ENCODE data around the gene VAV2.

Gene VAV2

DNA sequence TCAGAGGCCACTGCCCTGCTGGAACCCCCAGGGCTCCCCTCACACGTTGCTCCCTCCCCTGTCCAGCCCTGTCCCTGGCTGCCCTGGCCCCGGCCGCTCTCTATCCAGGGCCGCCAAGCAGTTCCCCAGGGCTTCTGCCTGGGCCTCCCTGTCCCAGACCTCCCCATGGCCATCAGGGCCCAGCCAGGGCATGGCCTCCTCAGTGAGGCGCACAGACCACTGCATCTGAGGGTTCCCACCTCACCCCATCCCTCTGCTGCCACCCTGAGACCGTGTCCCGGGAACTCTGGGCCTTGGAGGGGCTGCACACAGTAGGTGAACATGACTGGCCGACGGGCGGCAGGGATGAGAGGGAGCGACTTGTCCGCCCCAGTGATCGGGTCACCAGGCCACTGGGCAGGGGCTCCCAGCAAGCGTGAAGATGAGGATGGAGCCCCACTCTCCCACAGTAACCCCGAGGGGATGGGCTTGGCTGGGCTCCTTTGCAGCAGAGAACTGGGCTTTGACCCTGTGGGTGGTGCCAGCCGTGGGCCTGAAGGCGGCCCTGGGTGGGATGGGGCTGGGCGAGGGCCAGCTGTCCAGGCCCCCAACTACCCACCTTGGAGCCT lies 145.5 kb downstream of the VAV2 start:
- Histone ChIP-seq H3K4me3 (ENCODE audit: low read depth, low read length) (no peak overlapping the region), H3K4me1 (ENCODE audit: control insufficient read depth, insufficient read depth, low read length) (no peaks in the 10 kb centered on the region; the same call in 1 of the 2 replicates), H3K36me3 (ENCODE audit: control insufficient read depth, insufficient read depth, low read length) (0 out of 2 replicates have a peak, but pooled peaks cover 4% of the 10 kb centered on the region), H3K27me3 (ENCODE audit: control insufficient read depth, insufficient read depth, low read length) (no peaks in the 10 kb centered on the region), H3K27ac (ENCODE audit: low read depth, low read length) (no peak overlapping the region), H3K9ac (ENCODE audit: low read depth, low read length) (no peak overlapping the region), H3K9me3 (ENCODE audit: control insufficient read depth, insufficient read depth, low read length) (no peaks in the 10 kb centered on the region)

DNA sequence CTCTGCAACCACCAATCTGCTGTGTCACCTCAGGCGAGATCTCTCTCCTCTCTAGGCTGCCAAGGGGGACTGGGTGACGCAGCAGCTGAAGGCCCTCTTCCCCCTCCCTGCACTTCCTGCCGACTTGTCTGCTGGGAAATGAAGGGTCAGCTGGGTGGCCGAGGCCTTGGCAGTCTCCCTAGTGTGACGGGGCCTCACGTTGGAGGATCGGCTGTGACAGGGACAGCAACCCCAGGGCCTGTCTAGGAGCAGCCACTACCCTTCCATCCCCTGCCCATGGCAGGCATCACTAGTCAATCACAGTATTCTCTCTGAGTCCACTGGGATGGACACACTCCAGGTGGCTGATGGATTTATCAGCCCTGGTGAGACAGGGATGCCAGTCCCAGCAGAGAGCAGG lies 146.7 kb downstream of the VAV2 start:
- Histone ChIP-seq H3K4me1 (ENCODE audit: control insufficient read depth, insufficient read depth, low read length) (peaks cover under 1% of the 10 kb centered on the region; the same call in 1 of the 2 replicates), H3K9ac (ENCODE audit: low read depth, low read length) (no peak overlapping the region), H3K27me3 (ENCODE audit: control insufficient read depth, insufficient read depth, low read length) (no peaks in the 10 kb centered on the region), H3K36me3 (ENCODE audit: control insufficient read depth, insufficient read depth, low read length) (0 out of 2 replicates have a peak, but pooled peaks cover 4% of the 10 kb centered on the region), H3K9me3 (ENCODE audit: control insufficient read depth, insufficient read depth, low read length) (no peaks in the 10 kb centered on the region), H3K4me3 (ENCODE audit: low read depth, low read length) (no peak overlapping the region), H3K27ac (ENCODE audit: low read depth, low read length) (no peak overlapping the region)

DNA sequence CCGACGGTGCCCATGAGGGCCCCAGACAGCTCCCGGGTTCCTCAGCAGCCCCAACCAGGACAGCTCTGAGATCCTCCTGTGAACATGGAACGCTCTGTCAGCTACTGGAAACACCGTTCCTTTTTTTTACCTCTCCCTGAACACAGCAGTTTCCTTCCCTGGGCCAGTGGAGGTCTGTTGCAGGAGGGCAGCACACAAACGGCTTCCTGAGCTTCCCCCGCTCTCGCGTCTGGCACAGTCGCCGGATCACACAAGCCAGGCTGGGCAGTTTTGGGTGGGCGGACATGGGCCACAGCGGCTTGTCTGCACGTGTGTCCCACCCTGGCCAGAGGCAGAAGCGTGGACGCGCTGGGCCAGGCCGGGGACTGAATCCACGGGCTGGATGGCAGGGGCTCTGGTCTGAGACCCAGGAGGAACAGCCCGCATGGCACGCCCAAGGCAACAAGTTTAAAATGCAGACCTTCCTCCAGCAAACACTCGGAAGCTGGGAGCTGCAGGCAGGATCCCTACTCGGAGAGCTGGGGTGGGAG lies 147.2 kb downstream of the VAV2 start:
- H3K27me3 ChIP-seq (ENCODE audit: control insufficient read depth, insufficient read depth, low read length) = no peaks in the 10 kb centered on the region
- H3K4me3 ChIP-seq (ENCODE audit: low read depth, low read length) = no peak overlapping the region
- H3K27ac ChIP-seq (ENCODE audit: low read depth, low read length) = no peak overlapping the region
- H3K9ac ChIP-seq (ENCODE audit: low read depth, low read length) = no peak overlapping the region
- H3K4me1 ChIP-seq (ENCODE audit: control insufficient read depth, insufficient read depth, low read length) = peaks cover 6% of the 10 kb centered on the region
- 0 out of 2 replicates have a peak, but pooled peaks cover 4% of the 10 kb centered on the region for H3K36me3 ChIP-seq (ENCODE audit: control insufficient read depth, insufficient read depth, low read length)
- no peaks in the 10 kb centered on the region for H3K9me3 ChIP-seq (ENCODE audit: control insufficient read depth, insufficient read depth, low read length)

DNA sequence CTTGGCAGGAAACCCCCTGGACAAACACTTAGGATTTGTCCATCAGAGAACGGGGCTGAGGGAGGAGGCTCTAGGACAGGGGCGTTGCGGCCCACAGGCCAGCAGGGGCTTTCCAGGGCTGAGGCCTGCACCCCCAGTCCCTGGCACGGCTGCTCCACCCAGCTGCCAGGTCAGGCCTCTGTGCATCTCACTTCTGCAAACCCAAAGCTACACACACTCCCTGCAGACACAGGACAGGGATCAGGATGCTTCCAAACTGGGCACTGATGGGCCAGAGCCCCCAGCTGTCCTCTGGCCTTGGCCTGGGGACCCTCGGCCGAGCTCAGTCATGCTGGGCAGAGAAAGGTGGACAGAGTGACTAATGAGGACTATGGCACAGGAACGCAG lies 147.7 kb downstream of the VAV2 start:
- Histone ChIP-seq H3K27me3 (ENCODE audit: control insufficient read depth, insufficient read depth, low read length) (no peaks in the 10 kb centered on the region), H3K36me3 (ENCODE audit: control insufficient read depth, insufficient read depth, low read length) (0 out of 2 replicates have a peak, but pooled peaks cover 4% of the 10 kb centered on the region), H3K9ac (ENCODE audit: low read depth, low read length) (no peak overlapping the region), H3K9me3 (ENCODE audit: control insufficient read depth, insufficient read depth, low read length) (no peaks in the 10 kb centered on the region), H3K27ac (ENCODE audit: low read depth, low read length) (no peak overlapping the region), H3K4me3 (ENCODE audit: low read depth, low read length) (no peak overlapping the region), H3K4me1 (ENCODE audit: control insufficient read depth, insufficient read depth, low read length) (peaks cover 10% of the 10 kb centered on the region)

DNA sequence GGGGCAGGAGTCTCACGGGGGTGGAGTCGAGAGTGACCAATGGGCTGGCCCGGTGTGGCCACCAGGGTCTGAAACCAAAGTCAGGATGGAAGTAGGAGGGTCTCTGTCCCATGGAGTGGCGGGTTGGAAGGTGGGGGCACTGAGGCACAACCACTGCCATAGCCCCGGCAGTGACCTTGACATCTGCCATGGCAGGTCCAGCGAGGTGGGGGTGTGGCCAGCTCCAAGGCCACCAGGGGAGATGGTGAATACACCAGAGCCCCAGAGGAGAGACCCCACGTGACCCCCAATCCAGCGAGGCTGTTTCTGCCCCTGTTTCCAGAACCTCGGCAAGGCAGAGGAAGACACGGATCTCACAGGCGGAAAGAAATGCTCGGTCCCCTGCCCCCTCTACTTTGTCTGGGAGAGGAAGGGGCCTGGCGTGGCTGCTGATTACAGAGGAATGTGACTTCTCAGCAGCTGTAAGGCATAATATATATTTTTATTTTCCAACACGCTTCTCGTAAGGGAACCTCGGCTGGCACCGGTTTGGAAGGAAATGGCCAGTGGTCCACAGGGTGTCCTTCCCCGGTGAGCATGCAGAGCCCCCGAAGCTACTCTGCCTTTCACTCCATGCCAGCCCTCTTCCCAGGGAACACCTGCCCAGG lies 148.2 kb downstream of the VAV2 start:
- Histone ChIP-seq H3K27me3 (ENCODE audit: control insufficient read depth, insufficient read depth, low read length) (no peaks in the 10 kb centered on the region), H3K27ac (ENCODE audit: low read depth, low read length) (no peak overlapping the region), H3K4me1 (ENCODE audit: control insufficient read depth, insufficient read depth, low read length) (peaks cover 10% of the 10 kb centered on the region), H3K9ac (ENCODE audit: low read depth, low read length) (no peak overlapping the region), H3K4me3 (ENCODE audit: low read depth, low read length) (no peak overlapping the region), H3K36me3 (ENCODE audit: control insufficient read depth, insufficient read depth, low read length) (0 out of 2 replicates have a peak, but pooled peaks cover 2% of the 10 kb centered on the region), H3K9me3 (ENCODE audit: control insufficient read depth, insufficient read depth, low read length) (no peaks in the 10 kb centered on the region)

DNA sequence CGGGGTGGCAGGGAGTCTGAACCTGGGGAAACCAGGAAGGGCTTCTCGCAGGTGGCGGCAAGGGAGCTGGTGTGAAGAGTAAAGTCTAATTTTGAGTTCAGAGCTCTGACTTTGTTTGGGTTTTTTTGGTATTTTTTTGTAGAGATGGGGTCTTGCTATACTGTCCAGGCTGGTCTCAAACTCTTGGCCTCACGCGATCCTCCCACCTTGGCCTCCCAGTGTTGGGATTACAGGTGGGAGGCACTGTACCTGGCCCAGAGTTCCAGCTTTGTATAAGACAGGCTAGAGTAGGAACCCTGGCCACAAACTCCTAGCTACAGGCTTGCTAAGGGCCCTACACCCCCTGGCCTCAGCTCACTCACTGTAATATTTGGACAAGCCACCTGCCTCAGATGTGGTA lies 148.9 kb downstream of the VAV2 start:
- Histone ChIP-seq H3K36me3 (ENCODE audit: control insufficient read depth, insufficient read depth, low read length) (no peaks in the 10 kb centered on the region), H3K9me3 (ENCODE audit: control insufficient read depth, insufficient read depth, low read length) (no peaks in the 10 kb centered on the region), H3K27ac (ENCODE audit: low read depth, low read length) (no peak overlapping the region), H3K27me3 (ENCODE audit: control insufficient read depth, insufficient read depth, low read length) (no peaks in the 10 kb centered on the region), H3K4me1 (ENCODE audit: control insufficient read depth, insufficient read depth, low read length) (peaks cover 10% of the 10 kb centered on the region), H3K9ac (ENCODE audit: low read depth, low read length) (no peak overlapping the region), H3K4me3 (ENCODE audit: low read depth, low read length) (no peak overlapping the region)

DNA sequence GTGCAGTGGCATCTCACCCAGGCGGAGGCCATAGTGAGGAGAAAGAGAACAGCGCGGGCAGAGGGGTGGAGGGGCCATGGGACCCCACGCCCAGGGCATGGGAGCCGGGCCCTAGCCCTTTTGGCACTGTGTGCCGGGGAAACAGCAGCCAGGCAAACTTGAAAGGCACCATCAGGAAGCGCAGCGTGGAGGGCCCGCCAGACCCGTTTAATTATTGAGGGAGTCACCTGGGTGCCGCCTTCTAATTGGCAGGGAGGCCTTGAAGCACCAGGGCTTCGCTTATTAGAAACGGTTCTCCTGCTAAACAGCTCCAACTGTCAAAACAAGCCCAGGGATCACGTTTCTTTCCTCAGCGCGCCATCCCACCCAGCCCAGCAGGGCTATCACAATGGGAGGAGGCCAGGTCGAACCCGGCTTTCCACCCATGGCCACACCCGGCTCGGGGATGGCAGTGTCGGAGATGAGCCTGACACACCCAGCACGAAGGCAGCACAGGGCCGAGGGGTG lies 149.3 kb downstream of the VAV2 start:
- no peaks in the 10 kb centered on the region for H3K36me3 ChIP-seq (ENCODE audit: control insufficient read depth, insufficient read depth, low read length)
- H3K4me3 ChIP-seq (ENCODE audit: low read depth, low read length) = no peak overlapping the region
- no peaks in the 10 kb centered on the region for H3K27me3 ChIP-seq (ENCODE audit: control insufficient read depth, insufficient read depth, low read length)

DNA sequence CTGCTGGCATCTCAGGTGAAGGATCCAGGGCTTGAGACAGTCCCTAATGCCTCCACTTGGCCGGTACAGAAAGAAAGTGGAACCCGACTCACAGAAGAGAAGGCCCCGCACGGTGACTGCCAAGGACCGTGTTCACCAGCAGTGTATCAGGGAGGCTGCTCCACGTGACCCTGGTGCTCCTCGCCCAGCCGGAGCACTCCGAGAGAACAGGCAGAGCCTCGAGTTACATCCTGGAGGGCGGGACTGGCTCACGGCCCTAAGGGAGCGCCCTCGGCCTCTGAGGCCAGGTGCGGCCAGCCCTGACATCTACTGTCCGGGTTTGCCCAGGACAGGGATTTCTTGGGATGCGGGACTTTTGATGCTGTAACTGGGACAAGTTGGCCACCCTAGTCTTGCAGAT lies 149.9 kb downstream of the VAV2 start:
- no peak overlapping the region for H3K9ac ChIP-seq (ENCODE audit: low read depth, low read length)
- H3K4me1 ChIP-seq (ENCODE audit: control insufficient read depth, insufficient read depth, low read length) = peaks cover 10% of the 10 kb centered on the region
- no peaks in the 10 kb centered on the region for H3K27me3 ChIP-seq (ENCODE audit: control insufficient read depth, insufficient read depth, low read length)
- H3K9me3 ChIP-seq (ENCODE audit: control insufficient read depth, insufficient read depth, low read length) = no peaks in the 10 kb centered on the region
- H3K27ac ChIP-seq (ENCODE audit: low read depth, low read length) = no peak overlapping the region
- H3K36me3 ChIP-seq (ENCODE audit: control insufficient read depth, insufficient read depth, low read length) = no peaks in the 10 kb centered on the region
- H3K4me3 ChIP-seq (ENCODE audit: low read depth, low read length) = no peak overlapping the region

More for the DNA sequence above, 149.3 kb downstream of the VAV2 start:
- Histone ChIP-seq H3K9ac (ENCODE audit: low read depth, low read length) (no peak overlapping the region), H3K4me1 (ENCODE audit: control insufficient read depth, insufficient read depth, low read length) (peaks cover 10% of the 10 kb centered on the region), H3K27ac (ENCODE audit: low read depth, low read length) (no peak overlapping the region), H3K9me3 (ENCODE audit: control insufficient read depth, insufficient read depth, low read length) (no peaks in the 10 kb centered on the region)

DNA sequence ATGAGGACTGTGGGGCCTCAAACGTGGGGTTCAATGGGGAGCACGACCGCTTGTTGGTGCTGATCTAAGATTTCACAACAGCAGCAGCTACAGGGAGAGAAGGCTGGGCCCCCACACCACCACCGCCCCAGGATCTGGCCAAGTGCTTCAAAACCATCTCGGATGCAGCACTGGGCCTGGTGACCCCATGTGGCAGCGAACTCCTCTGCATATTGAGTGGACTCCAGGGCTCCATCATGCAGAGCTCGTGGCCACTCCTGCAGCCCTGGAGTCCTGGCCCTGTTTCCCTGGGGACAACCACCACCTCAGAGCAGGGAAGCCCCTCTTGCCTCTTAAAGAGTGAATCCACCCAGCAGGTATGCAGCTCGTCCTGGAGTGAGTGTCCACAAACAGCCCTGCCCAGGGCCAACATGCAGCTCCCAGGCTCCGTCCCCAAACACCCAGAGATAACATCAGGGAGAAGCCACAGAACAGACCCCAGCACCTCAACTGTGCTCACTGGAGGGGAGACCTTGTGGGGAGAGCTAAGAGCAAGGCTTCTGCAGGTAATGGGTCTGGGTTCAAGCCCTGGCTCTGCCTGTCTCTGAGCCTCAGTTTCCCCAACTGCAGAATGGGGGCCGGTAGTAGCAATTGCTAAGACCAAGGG lies 150.8 kb downstream of the VAV2 start:
- Histone ChIP-seq H3K27me3 (ENCODE audit: control insufficient read depth, insufficient read depth, low read length) (no peaks in the 10 kb centered on the region), H3K4me1 (ENCODE audit: control insufficient read depth, insufficient read depth, low read length) (peaks cover 10% of the 10 kb centered on the region), H3K27ac (ENCODE audit: low read depth, low read length) (no peak overlapping the region), H3K9ac (ENCODE audit: low read depth, low read length) (no peak overlapping the region), H3K9me3 (ENCODE audit: control insufficient read depth, insufficient read depth, low read length) (no peaks in the 10 kb centered on the region), H3K4me3 (ENCODE audit: low read depth, low read length) (no peak overlapping the region), H3K36me3 (ENCODE audit: control insufficient read depth, insufficient read depth, low read length) (no peaks in the 10 kb centered on the region)

DNA sequence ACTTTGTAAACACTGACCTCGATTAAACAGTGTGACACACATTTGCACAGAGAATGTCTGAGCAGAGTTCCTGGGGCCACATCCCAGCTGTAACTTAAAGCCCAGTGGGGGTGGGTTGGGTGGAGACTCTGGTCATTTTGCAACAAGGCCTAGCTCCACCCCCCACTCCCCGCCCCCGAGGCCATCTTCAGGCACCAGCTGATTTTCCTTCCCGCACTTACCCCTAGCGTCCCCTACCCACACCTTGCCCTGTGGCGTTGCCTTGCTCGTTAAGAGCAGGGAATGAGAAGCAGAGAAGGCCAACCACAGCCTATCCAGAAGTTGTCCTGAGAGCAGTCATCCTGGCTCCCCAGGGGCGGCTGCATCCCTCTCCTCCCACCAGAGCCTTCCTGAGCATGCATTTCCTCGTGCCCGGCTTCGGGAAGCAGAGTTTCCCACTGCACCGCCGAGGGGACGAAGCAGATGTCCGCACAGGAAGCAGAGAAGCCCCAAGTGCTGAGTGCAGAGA lies 152.2 kb downstream of the VAV2 start:
- H3K4me1 ChIP-seq (ENCODE audit: control insufficient read depth, insufficient read depth, low read length) = peaks cover 14% of the 10 kb centered on the region
- no peaks in the 10 kb centered on the region for H3K27me3 ChIP-seq (ENCODE audit: control insufficient read depth, insufficient read depth, low read length)
- no peaks in the 10 kb centered on the region for H3K36me3 ChIP-seq (ENCODE audit: control insufficient read depth, insufficient read depth, low read length)
- H3K4me3 ChIP-seq (ENCODE audit: low read depth, low read length) = 0 out of 2 replicates have a peak overlapping the region, but pooled peaks have one; percentile 22
- H3K27ac ChIP-seq (ENCODE audit: low read depth, low read length) = peak overlapping the region; percentile 59
- no peak overlapping the region for H3K9ac ChIP-seq (ENCODE audit: low read depth, low read length)
- no peaks in the 10 kb centered on the region for H3K9me3 ChIP-seq (ENCODE audit: control insufficient read depth, insufficient read depth, low read length)

All from HUES48 (cell line).